ENCODE measurements around the gene TSPYL2.

The TSPYL2 gene

DNA sequence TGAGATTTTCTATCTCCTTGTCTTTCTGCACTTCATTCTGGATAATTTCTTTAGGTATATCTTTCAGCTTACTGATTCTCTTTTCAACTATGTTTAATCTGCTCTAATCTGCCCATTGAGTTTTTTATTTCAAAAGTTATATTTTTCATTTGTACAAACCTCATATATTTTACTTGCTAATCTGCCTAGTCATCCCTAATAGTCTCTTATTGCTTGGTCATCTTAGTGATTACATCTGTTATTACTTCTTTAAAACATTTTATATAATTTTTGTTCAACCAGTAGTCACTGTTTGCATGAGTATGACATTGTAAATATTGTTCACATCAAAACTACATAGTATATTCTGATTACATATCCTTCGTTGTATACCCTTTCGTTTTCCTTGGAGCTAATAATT lies 44.2 kb downstream of the TSPYL2 start:
- no peak for DNase-seq

DNA sequence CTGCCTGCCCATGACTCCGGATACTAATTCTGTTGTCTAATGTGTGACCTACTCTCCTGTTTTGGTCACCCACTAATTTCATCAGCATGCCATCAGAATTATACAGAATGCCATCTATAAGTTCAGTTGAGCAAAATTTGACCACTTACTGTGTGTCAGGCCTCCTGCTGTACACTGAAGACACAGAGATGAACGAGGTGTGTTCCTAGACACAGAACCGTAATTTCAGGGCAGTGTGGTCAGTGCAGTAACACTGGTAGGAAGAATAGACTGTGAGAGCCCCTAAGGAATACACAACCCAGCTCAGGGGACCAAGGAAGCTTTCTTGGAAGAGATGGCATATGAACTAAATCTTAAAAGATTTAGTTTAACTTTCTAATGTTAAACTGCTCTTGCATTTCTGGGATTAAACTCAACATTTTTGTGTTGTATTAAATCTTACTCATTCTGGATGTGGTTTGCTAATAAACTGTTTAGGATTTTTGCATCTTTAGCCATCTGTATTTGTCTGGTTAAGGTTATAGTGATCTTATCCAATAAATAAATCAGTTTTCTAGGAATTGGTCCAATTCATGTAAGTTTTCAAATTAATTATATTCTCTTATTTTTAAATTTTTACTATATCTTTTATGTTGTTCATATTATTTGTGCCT lies 46.1 kb downstream of the TSPYL2 start:
- DNase-seq, result no peak

DNA sequence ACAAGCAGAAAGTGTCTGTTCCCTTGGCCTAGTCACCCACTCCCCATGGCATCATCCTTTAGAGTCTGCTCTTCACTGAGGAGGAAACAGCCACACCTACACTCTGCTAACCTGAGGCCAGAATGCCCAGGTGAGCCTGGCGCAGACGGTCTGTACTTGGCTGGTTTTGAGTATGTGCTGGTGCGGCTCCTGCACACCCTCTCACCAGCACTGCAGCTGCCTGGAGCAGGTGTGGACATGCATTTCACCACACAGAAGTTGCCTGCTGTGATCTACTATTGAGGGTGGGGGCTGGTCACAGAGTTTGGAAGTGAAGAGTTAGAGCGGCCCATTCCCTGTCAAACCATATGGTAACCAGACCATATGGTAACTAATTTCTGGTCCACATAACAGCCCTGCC lies 51.2 kb downstream of the TSPYL2 start:
- no peak for DNase-seq

DNA sequence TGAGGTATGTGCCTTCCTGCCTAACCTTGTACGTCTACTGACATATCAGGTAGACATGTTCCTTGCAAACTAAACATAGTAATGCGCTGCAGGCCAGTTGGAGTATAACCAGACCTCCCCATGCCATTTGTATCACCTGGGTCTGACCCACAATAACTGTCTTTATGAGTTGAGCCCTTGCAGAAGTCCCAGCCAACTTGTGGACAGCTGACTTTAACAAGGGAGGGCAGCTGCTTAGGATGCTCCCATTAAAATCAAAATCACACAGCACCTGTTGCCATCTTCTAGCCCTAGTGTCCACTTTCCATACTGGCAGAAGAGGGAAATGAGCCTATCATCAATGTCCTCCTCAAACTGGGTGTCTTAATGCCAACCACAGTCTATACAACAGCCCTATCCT lies 53.4 kb downstream of the TSPYL2 start:
- DNase-seq, result no peak

Data from NCI-H2081 (cell line).